Stimulated activated CD4-positive, alpha-beta T cell treated with anti-CD3 and anti-CD28 coated beads, TNF-alpha, amount 100 ng/mL, for 48 hours (primary cell): ENCODE data around the gene NXPH1.

Source experiments
- DNase-seq, 3 donors: peaks; one replicate each; pipeline ENCODE4 v3.0.0-alpha.2; 2020; ENCODE audit warnings: low read depth in 3 of 3

NXPH1 gene

GRCh38 chr7:8592167-8592566, 158.8 kb downstream of the NXPH1 start:
- no peak for DNase-seq

GRCh38 chr7:8594115-8594514, 160.7 kb downstream of the NXPH1 start:
- DNase-seq = no peak

GRCh38 chr7:8597565-8597964, 164.2 kb downstream of the NXPH1 start:
- DNase-seq = no peak

GRCh38 chr7:8601121-8601520, 167.7 kb downstream of the NXPH1 start:
- DNase-seq = no peak

GRCh38 chr7:8605221-8605620, 171.8 kb downstream of the NXPH1 start:
- no peak for DNase-seq

- no peak for DNase-seq
Observed at GRCh38 chr7:8612584-8612983, 179.2 kb downstream of the NXPH1 start.

GRCh38 chr7:8613191-8613590, 179.8 kb downstream of the NXPH1 start:
- no peak for DNase-seq

- DNase-seq = no peak
Observed at GRCh38 chr7:8615019-8615418, 181.6 kb downstream of the NXPH1 start.

GRCh38 chr7:8618441-8619070, 185.1 kb downstream of the NXPH1 start:
- DNase-seq = no peak

GRCh38 chr7:8620169-8620568, 186.8 kb downstream of the NXPH1 start:
- DNase-seq = no peak

- no peak for DNase-seq
Observed at GRCh38 chr7:8625612-8626011, 192.2 kb downstream of the NXPH1 start.

- no peak for DNase-seq
Observed at GRCh38 chr7:8627325-8627724, 193.9 kb downstream of the NXPH1 start.

- no peak for DNase-seq
Observed at GRCh38 chr7:8628656-8629055, 195.2 kb downstream of the NXPH1 start.

- no peak for DNase-seq
Observed at GRCh38 chr7:8629504-8629903, 196.1 kb downstream of the NXPH1 start.

- DNase-seq = no peak
Observed at GRCh38 chr7:8637322-8637721, 203.9 kb downstream of the NXPH1 start.

GRCh38 chr7:8638076-8638475, 204.7 kb downstream of the NXPH1 start:
- no peak for DNase-seq

- no peak for DNase-seq
Observed at GRCh38 chr7:8639668-8640067, 206.3 kb downstream of the NXPH1 start.

GRCh38 chr7:8640671-8641070, 207.3 kb downstream of the NXPH1 start:
- DNase-seq = no peak

GRCh38 chr7:8668627-8669500, 235.5 kb downstream of the NXPH1 start:
- DNase-seq = no peak

GRCh38 chr7:8669501-8669851, 236.1 kb downstream of the NXPH1 start:
- DNase-seq = no peak

GRCh38 chr7:8684426-8684825, 251.0 kb downstream of the NXPH1 start:
- no peak for DNase-seq

- DNase-seq = no peak
Observed at GRCh38 chr7:8699875-8700624, 266.6 kb downstream of the NXPH1 start.

- DNase-seq = no peak
Observed at GRCh38 chr7:8702807-8703206, 269.4 kb downstream of the NXPH1 start.
